Esophagus squamous epithelium (tissue), 5 donors: ENCODE data around the gene INPP4B. TPM values are rescaled to one million over a fixed set of nuclear protein-coding genes. Genes with fewer than 3 reads are reported as not detected.
"Not testable (repeated sequence)": the region's sequence is repeated elsewhere in the genome, so short reads cannot be mapped to it uniquely, and the experiment has no call there.

Source experiments
- DNase-seq: peaks from one replicate; lab custom pipeline; 2025; lab: John Stamatoyannopoulos, UW
- H3K27ac ChIP-seq, 4 donors: fragments of 200-600 bp; sonication (generic); one replicate each; pipeline ENCODE4 v1.5.1; 2016 to 2019; ENCODE audit warnings: mild to moderate bottlenecking in 1 of 4
- H3K27me3 ChIP-seq, 4 donors: fragments of 200-600 bp; sonication (generic); 1 replicate in 3 of 4; 2 replicates in 1 of 4; pipeline versions ENCODE4 v1.5.1 to v1.6.0; 2017 to 2021; ENCODE audit warnings: antibody characterized with exemption in 1 of 4
- H3K36me3 ChIP-seq, 3 donors: fragments of 200-600 bp; sonication (generic); one replicate each; pipeline ENCODE4 v1.5.1; 2016 to 2019
- H3K4me1 ChIP-seq, 3 donors: fragments of 200-600 bp; sonication (generic); one replicate each; pipeline ENCODE4 v1.5.1; 2017 to 2019
- H3K4me3 ChIP-seq, 4 donors: fragments of 200-600 bp; sonication (generic); 1 replicate in 3 of 4; 2 replicates in 1 of 4; pipeline ENCODE4 v1.5.1; 2016 to 2019; ENCODE audit warnings: mild to moderate bottlenecking in 2 of 4, moderate library complexity in 1 of 4
- H3K9me3 ChIP-seq, 3 donors: fragments of 200-600 bp; sonication (generic); one replicate each; pipeline ENCODE4 v1.5.1; 2016 to 2019
- POLR2A ChIP-seq, 4 donors: fragments of 450-650 bp; IDR thresholded peaks; one replicate each; pipeline ENCODE4 v1.6.1; 2017; ENCODE audit warnings: antibody characterized with exemption in 4 of 4, mild to moderate bottlenecking in 4 of 4, moderate library complexity in 3 of 4
- WGBS, 2 donors: methylation state at CpG; one replicate each; pipeline ENCODE4 v1.1.5; 2018; 5-methylcytosine and 5-hydroxymethylcytosine counted together
- intact Hi-C: fragments of 100-400 bp; cut with DNase I; formaldehyde crosslinking; loops from one replicate; pipeline ENCODE4 v1.15.0; 2022
- total RNA-seq, 4 donors: library from RNA; depleted of rRNA; stranded (reverse); fragments of >200 nt; gene quantifications; one replicate each; pipeline ENCODE4 v1.1.0, GENCODE V29; 2016
- TF ChIP-seq, protein P1 (sequence below), 6 experiments: fragments of 450-650 bp in 4 of 6; fragments of 200-600 bp in 2 of 6; sonication (generic) in 2 of 6; IDR thresholded peaks; one replicate each; pipeline ENCODE4 v1.5.1; 2016 to 2019; ENCODE audit warnings: antibody characterized with exemption in 6 of 6, mild to moderate bottlenecking in 4 of 6, moderate library complexity in 4 of 6
- donor health status: DM: yes; HTN: yes; CAD: no.

INPP4B gene
- total RNA-seq, 4 donors from 2014 or later, result 14.3 to 49.7 (median 21.3) TPM

DNA sequence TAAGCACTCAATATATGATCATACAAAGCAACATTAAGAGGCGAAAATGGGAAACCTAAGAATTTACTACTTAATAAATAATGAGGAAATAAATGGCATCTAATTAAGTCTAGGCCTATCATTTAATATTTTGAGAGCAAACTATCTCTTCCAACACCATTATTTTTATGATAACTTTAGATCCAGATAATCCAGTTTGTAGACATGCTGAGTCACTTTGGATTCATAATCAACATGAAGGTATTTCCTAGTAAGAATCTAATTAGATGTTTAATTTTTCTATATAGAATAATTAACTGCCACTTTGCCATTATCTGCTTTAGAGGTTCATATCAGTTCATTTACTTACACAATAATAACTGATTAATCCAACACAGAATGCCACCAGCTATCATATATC lies 336.2 kb downstream of the INPP4B start:
- Histone ChIP-seq H3K4me3 (no peak overlapping the region), H3K4me1 (no peaks in the 10 kb centered on the region), H3K9me3 (no peaks in the 10 kb centered on the region), H3K27me3 (no peaks in the 10 kb centered on the region), H3K36me3 (no peaks in the 10 kb centered on the region), H3K27ac (no peak overlapping the region)
- intact Hi-C loops, result no loop called here
- DNase-seq, result no peak
- WGBS, 2 donors, result 88 to 90% methylated on average over 1 of the region's 1 CpG
- TF ChIP-seq, protein P1, sequence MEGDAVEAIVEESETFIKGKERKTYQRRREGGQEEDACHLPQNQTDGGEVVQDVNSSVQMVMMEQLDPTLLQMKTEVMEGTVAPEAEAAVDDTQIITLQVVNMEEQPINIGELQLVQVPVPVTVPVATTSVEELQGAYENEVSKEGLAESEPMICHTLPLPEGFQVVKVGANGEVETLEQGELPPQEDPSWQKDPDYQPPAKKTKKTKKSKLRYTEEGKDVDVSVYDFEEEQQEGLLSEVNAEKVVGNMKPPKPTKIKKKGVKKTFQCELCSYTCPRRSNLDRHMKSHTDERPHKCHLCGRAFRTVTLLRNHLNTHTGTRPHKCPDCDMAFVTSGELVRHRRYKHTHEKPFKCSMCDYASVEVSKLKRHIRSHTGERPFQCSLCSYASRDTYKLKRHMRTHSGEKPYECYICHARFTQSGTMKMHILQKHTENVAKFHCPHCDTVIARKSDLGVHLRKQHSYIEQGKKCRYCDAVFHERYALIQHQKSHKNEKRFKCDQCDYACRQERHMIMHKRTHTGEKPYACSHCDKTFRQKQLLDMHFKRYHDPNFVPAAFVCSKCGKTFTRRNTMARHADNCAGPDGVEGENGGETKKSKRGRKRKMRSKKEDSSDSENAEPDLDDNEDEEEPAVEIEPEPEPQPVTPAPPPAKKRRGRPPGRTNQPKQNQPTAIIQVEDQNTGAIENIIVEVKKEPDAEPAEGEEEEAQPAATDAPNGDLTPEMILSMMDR (IDR thresholded peaks at IDR 0.05), result no peak
- TF ChIP-seq POLR2A (IDR thresholded peaks at IDR 0.05), result no peak

GRCh38 chr4:142509381-142509780 lies 336.7 kb downstream of the INPP4B start:
- H3K27me3 ChIP-seq, H3K4me3 ChIP-seq, intact Hi-C loops, H3K4me1 ChIP-seq, DNase-seq, H3K36me3 ChIP-seq, H3K9me3 ChIP-seq, H3K27ac ChIP-seq: not testable (repeated sequence)
- WGBS, 2 donors, result 94 to 100% methylated on average over 2 of the region's 2 CpGs

- TF ChIP-seq, protein P1 (IDR thresholded peaks at IDR 0.05), result no peak
- no peak for TF ChIP-seq POLR2A (IDR thresholded peaks at IDR 0.05)
- WGBS, 2 donors, result 78 to 83% methylated on average over 3 of the region's 3 CpGs
- H3K4me1 ChIP-seq, result no peaks in the 10 kb centered on the region
Measured at GRCh38 chr4:142500966-142501365, 345.1 kb downstream of the INPP4B start.

GRCh38 chr4:142497606-142498005 lies 348.5 kb downstream of the INPP4B start:
- H3K9me3 ChIP-seq, result no peaks in the 10 kb centered on the region
- no peaks in the 10 kb centered on the region for H3K36me3 ChIP-seq
- intact Hi-C loops, result no loop called here
- no peak overlapping the region for H3K27ac ChIP-seq
- H3K4me1 ChIP-seq, result no peaks in the 10 kb centered on the region
- H3K4me3 ChIP-seq, result no peak overlapping the region
- H3K27me3 ChIP-seq, result no peaks in the 10 kb centered on the region
- TF ChIP-seq, protein P1 (IDR thresholded peaks at IDR 0.05), result no peak
- TF ChIP-seq POLR2A (IDR thresholded peaks at IDR 0.05), result no peak
- no peak for DNase-seq

More at GRCh38 chr4:142500966-142501365, 345.1 kb downstream of the INPP4B start:
- intact Hi-C loops, result no loop called here
- Histone ChIP-seq H3K27me3 (no peaks in the 10 kb centered on the region), H3K4me3 (no peak overlapping the region), H3K36me3 (no peaks in the 10 kb centered on the region), H3K9me3 (no peaks in the 10 kb centered on the region), H3K27ac (no peak overlapping the region)
- no peak for DNase-seq

DNA sequence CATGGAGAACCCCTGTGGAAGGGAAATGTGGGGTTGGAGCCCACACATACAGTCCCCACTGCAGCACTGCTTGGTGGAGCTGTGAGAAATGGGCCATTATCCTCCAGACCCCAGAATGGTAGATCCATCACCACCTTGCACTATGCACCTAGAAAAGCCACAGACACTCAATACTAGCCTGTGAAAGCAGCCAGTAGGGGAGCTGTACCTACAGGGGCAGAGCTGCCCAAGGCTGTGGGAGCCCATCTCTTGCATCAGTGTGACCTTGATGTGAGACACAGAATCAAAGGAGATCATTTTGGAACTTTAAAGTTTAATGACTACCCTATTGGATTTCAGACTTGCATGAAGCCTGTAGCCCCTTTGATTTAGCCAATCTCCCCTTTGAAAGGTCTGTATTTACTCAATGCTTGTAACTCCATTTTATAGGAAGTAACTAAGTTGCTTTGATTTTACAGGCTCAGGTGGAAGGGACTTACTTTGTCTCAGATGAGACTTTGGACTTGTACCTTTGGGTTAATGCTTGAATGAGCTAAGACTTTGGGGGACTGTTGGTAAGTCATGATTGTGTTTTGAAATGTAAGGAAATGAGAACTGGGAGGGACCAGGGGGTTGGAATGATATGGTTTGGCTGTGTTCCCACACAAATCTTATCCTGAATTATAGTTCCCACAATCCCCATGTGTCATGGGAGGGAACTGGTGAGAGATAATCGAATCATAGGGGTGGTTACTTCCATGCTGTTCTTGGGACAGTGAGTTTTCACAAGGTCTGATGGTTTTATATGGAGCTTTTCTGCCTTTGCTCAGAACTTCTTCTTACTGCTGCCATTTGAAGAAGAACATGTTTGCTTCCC lies 352.6 kb downstream of the INPP4B start:
- no peak for TF ChIP-seq POLR2A (IDR thresholded peaks at IDR 0.05)
- intact Hi-C loops, result no loop called here
- no peak for DNase-seq
- 64 to 67% methylated on average over 1 of the region's 1 CpG for WGBS, 2 donors
- Histone ChIP-seq H3K36me3 (no peaks in the 10 kb centered on the region), H3K4me3 (no peak overlapping the region), H3K27ac (no peak overlapping the region), H3K4me1 (no peaks in the 10 kb centered on the region), H3K9me3 (no peaks in the 10 kb centered on the region), H3K27me3 (no peaks in the 10 kb centered on the region)

DNA sequence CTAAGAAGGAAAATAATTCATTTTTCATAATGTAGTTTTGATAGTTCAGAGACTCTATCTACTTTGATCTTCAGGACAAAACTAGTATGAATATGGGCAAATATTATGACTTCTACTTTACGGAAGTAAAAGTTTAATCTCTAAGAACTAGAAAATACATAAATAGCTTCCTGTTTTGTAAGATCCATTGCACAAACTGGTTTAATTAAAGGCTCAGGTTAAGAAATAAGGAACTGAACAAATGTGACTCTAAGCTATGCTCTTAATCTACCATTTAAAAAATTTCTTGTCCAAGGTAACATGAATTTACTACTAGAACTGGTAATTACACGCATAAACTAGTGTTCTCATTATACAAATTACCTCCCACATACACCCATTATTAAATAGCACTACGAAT lies 360.6 kb downstream of the INPP4B start:
- no peak for DNase-seq
- intact Hi-C loops, result no loop called here

More for the DNA sequence above, 360.6 kb downstream of the INPP4B start:
- H3K36me3 ChIP-seq, result no peaks in the 10 kb centered on the region
- 80 to 85% methylated on average over 3 of the region's 3 CpGs for WGBS, 2 donors
- no peaks in the 10 kb centered on the region for H3K9me3 ChIP-seq
- no peak overlapping the region for H3K27ac ChIP-seq
- TF ChIP-seq, protein P1 (IDR thresholded peaks at IDR 0.05), result no peak
- TF ChIP-seq POLR2A (IDR thresholded peaks at IDR 0.05), result no peak
- no peaks in the 10 kb centered on the region for H3K4me1 ChIP-seq
- H3K27me3 ChIP-seq, result no peaks in the 10 kb centered on the region
- H3K4me3 ChIP-seq, result no peak overlapping the region
